HG03039 (cell line): ENCODE data around the gene SLC12A8.

Source experiments
- ATAC-seq: cut with Tn5 transposase; IDR thresholded peaks from one replicate; pipeline ENCODE4 v1.9.1; 2021; ENCODE audit warnings: mild to moderate bottlenecking, moderate library complexity; ENCODE audit not compliant: unreplicated experiment

The SLC12A8 gene

DNA sequence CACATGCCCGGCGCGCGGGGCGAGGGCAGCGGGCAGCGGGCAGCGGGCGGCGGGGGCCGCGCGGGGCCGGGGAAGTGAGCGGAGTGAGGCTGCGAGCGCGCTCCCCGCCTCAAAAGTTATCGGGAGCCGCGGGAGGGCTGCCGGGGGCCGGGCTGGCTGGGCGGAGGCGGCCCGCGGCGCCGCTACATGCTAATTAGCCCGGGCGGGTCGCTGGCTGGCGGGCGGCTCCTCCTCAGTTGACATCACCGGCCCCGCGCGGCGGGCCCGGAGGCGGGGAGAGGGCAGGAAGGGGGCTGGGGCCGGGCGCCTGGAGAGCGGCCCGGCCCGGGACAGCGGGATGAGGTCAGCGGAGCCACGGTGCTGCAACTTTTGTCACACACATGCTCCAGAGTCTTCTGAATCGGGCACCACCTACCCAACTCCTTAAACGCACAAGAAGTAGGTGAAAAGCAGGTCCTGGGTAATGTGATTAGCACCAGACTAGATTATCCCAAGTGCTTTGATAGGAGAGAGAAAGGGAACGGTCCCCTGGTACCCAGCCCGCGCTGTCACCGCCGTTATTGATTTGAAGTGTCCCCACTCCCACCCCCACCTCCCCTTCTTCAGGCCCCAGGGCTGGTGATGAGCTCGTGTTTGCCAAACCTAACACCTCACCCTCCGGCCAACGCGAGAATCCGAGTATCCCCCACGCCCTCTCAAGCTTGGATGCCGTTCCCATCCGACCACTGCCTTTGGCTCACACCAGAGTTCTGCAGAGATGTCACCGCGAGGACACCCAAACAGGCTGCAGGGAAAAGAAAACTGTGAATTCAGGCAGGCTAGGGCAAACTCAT lies 156.4 kb downstream of the SLC12A8 start, which contains the start of gene HEG1:
Gene HEG1, minus strand, starts transcription at position 85 of the 833 bp plus-strand sequence. CDS start 107 bp downstream, outside the sequence.
- peak; percentile 54 for ATAC-seq

DNA sequence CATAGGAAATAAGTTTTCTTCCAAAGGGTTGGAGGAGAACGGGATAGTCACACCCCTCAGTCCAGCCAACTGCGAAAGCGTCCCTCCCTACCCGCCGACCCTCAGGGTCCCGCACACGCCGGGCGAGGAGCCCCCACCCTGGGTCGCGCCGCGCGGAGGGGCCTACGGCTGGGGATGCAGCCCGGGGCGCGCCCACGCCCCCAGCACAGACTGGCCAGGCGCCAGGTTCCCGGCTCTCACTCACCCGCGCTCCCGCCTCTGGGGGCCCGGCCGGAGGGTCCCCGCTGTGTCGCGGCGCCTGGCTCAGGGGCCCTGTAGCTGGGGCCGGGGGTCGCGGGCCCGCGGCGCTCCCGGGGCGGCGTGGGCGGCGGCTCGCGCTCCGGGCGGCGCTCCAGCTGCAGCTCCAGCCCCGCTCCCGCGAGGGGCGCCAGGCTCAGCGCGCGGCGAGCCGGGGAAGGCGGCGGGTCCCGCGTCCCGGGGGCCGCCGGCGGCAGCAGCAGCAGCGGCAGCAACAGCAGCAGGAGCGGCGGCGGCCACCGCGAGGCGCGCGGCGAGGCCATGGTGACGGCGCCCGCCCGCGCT lies 157.1 kb downstream of the SLC12A8 start:
- ATAC-seq = peak; percentile 18

DNA sequence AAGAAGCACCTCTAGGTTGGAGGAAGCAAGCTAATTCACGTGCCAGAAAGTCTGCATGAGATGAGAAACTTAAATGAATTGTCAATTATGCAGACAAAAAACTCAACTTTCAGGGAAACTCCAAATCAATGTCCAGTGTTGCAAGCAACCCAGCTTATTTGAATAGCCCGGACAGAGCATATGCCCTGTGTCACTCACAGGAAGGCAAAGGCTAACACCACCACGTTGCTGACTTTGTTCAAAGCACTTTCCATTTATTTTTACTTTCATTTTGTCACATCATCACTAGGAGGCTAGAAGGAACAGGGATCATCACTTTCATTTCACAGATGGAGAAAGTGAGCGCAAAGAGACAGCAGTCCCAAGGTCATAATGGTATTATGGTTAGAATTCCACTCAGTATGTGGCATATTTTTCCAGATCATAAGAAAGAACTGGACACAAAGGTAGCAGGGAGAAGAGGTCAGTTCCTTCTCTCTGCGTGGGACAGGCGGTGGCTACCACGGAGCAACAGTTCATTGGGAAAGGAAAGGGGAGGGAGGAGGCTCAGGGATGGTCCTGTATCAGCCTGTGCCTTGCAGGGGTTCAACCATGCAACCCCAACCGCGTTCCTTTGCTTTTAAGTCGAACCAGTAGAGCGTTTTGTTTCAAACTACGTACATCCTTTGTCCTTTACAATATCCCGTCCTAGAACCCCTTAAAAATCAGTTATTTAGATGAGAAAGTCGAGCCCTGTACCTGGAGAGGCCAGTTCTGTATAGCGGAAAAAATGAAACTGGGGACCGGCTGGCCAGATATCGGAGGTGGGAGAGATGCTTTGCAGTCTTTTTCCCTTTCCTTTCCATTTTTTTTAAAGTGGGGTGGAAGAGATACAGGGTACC lies 157.9 kb downstream of the SLC12A8 start:
- ATAC-seq = no peak

DNA sequence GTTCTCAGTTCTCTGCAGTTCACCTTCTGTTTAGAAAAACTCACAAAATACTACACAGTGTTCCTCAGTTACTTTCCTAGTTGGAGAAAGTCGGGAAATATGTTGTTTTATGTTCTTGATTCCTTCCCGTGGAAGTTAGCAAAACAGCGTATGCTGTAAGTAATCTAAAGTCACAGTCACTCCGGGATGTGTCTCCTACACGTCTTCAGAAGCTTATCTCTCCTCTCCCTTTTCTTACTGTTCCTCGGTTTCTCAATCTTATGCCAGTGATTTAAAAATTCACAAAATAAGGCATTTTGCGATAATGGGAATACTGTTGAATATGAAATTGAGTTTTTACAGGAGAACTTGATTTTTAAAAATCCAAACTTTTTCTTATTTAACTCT lies 158.5 kb downstream of the SLC12A8 start:
- ATAC-seq = no peak

GRCh38 chr3:125053304-125053699 lies 159.2 kb downstream of the SLC12A8 start:
- ATAC-seq = no peak

DNA sequence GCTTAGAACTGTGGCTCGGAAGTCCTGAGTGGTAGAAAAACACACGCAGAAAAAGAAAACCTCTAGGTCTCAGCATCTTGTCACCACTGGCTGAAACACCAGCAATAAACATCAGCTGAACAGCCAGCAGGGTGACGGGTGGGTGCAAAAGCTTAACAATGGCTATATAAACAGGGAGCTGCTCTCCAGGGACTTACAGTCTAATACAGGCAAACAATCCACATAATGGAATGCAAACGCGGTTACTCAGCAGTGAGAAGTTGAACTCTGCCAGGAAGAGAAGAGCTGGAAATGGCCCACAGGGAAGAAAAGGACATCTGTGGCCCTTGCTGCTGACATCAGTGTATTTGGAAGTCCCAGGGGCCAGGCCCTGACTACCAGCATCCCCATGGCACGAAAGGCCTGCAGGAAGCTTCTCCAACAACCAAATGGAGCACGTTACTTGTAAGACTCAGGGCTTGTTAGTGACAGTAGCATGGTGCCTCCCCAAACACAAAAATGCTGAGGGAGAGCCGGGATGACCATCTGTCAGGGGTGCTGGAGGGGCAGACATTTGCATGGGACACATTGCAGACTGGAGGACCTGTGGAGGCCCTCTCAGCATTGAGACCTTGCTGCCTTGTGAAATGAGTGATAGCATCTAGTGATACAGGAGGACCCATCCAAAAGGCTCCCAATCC lies 159.8 kb downstream of the SLC12A8 start:
- no peak for ATAC-seq

DNA sequence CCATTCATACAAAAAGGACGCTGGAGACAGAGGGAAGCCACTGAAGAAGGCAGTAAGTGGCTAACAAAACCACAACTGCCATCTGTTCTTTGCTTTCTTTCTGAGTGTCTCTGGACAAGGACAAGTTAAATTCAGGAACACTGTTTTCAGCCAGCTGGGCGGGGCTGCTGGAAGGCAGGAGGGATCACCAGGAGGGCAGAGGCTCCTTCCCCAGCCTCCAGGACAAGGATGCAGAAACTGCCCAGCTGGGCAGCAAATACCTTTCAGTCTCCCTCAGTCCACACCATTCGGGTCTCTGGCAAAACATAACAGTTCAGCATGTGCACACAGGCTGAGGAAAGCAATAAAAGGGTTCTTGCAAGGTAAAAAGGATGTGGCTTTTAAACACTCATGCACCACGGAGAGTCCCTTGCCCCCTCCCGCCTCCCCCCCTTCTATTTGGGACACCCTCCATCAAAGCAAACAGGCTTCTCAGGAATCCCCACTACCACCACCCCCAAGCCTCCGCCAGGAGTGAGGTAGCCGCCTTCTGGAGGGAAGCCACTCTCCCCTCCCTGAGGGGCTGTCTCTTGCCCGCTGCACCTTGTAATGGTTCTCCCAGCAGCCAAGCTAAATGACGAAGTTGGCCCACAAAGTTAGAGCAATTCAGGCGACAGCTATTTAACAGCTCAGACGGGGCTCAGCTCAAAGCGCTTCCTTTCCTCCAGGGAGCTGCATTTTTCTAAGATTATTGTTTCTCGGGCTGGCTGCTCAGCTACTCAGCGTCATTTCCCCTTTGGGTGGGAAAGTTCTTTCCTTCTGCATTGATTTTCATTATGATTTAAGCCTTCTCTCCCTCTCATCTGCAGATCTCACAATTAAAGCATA lies 160.6 kb downstream of the SLC12A8 start:
- ATAC-seq = no peak

GRCh38 chr3:125051205-125051604 lies 161.3 kb downstream of the SLC12A8 start:
- ATAC-seq = no peak

DNA sequence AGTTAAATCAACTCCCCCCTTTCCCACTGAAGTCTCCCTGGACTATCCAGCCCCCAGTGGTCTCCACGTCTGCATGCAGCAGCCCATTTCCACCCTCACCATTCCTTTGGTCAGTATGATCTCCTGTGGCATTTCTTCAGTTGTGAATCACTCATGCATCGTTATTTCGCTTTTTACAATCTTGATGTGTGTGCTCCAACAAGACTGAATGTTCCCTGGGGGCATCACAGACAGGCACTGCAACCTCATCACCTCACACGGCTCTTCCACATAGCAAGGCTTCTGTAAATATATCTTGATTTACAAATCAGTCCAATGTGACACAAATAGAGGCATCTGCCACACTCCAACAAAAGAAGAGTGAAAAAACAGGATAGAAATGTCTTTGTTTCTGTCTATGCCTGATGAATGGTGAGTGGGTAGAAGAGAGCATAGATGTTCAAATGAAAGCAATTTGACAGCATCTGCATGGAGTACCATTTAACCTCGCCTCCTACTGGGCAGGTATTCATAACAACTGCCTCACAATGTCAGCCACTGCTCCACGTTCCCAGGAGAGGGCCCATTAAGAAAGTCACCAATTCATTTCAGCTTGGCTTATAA lies 162.0 kb downstream of the SLC12A8 start:
- no peak for ATAC-seq

DNA sequence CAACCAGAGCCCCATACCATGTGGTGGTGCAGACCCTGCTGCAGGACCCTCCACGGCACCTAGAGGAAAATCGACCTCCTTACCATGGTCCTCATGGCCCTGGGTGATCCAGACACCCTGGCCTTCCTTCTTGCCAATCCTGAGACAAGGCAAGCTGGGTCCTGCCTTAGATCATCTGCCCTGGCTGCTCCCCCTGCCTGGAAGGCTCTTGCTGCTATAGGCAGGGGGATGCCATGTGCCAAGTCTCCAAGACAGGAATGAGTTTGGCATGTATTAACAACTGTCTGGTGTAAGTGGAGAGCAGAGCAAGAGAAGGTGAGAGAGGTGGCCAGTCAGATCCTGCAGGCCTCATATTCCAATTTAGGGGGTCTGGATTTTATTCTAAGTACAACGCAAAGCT lies 164.3 kb downstream of the SLC12A8 start:
- ATAC-seq = no peak

- no peak for ATAC-seq
These were observed 166.6 kb downstream of the SLC12A8 start for GRCh38 chr3:125045965-125046364.

GRCh38 chr3:125045194-125045593 lies 167.4 kb downstream of the SLC12A8 start:
- ATAC-seq = no peak

DNA sequence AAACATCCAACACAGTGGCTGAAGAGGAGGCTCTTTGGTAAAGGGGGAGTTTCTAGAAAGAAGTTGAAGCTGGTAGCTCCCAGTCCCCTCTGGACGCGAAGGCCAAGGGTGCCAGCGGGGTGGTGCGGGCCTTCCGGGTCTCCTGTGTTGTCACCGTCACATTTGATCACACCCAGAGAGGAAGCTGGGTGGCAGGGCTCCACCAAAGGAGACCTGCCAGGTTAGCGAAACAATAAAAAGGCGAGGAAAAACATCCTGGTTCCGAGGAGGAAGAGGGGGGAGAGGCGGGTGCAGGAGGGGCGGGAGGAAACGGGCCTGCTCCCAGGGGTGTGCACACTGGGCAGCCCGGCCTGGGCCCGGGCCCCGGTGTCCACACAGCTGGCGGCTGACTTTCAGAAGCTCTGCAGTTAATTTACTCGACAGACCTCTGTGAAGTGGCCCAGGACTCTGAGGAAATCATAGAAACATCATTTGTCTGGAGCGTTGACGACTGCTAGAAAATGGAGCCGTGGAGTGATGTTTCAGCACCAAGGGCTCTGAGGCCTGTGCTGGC lies 168.9 kb downstream of the SLC12A8 start:
- ATAC-seq = no peak

DNA sequence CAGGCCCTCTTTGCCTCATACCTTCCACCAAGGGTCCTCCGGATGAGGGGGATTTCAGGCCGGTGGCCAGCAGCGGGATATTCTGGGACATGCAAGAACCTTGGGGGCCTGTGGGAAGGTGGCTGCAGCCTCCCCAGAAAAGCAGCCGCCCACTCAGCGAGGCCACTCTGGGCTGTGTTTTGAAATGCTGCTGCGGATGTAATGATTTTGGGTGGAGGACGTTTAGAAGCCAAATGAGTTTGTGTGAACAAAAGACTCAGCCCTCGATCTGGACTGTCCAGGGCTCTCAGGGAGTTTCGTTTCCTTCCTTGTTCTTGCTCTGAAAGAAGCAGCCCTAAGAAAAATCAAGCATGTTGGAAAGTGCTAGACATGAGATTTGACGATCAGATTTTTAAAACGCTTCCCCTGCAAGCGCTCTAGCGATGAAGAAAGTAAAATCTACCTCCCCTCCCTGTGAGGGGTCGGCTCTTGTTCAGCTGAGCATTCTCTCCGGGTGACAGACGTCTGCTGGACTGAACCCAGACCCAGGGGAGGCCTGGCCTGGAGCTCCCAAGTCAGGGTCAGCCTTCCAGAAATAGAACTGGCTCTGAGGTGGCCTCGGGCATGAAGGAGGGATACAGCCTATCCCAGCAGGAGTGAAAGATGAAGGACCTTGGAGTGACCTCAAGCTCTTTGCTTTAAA lies 169.7 kb downstream of the SLC12A8 start:
- no peak for ATAC-seq

DNA sequence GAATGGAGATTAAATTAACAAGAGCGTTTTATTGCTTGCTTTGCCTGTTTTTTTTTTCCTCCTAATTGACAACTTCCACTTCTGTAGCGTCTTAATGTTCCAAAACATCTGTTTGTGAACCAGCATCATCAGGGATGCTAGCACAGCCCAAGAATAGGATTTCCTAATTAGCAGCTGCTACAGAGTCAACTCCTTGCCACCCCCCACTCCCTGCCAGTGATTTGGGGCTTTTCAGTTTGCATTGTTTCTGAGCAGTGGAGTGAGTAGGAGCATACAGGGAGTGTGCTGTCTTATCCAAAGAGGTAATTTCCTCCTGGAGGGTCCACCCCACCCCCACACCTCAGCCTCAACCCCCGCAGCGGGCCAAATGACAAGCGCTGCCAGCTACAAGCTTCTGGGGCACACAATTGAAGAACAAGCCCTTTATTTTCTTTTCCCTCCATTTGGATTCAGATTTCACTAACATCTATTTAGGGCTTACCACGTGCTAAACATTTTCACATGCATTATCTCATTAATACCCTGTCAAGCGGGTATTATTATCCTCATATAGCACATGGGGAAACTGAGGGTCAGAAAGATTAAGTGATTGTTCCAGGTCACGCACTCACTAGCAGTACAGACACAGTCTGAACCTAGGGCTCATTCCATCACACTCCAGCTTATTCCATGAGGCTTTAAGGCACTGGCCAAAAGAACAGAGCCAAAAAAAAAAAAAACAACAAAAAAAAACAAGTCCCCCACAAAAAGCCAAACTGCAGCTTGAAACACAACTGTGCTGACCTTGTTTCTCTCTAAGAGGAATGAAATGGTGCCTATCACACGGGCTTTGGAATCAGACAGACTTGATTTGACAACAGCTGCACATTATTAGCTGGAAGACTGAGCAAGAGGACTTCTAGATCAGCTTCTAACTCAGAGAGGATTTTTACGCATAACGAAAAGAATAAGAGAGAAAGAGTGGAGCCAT lies 173.1 kb downstream of the SLC12A8 start:
- no peak for ATAC-seq

GRCh38 chr3:125037498-125038150 lies 174.9 kb downstream of the SLC12A8 start:
- no peak for ATAC-seq

DNA sequence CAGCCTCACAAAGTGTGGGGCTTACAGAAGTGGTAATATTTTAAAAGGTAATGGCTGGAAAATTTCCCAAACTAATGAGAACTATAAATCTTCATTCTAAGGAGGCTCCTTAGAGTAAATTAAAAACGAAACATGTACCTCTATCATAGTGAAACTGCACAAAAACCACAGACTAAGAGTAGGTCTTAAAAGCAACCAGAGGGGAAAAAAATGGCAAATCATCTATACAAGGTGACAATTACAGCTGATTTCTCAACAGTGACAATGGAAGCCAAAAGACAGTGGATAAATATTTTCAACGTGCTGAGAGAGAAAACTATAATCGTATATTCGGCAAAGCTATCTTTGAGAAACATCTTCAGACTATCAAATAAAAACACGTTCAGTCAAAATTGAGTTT lies 177.3 kb downstream of the SLC12A8 start:
- peak; percentile 53 for ATAC-seq
